Fibroblast of skin of left quadriceps (primary cell): ENCODE data around the gene ARID5B.

Experiments used
- DNase-seq, 2 experiments: peaks; one replicate each; pipeline ENCODE4 v3.0.0-alpha.2; 2013; ENCODE audit warnings: low read depth in 2 of 2

ARID5B gene

GRCh38 chr10:62095181-62096122 lies 194.0 kb downstream of the ARID5B start:
- DNase-seq: peak; percentile 79

GRCh38 chr10:62096256-62096933 lies 194.9 kb downstream of the ARID5B start:
- no peak for DNase-seq

GRCh38 chr10:62098278-62099121 lies 197.0 kb downstream of the ARID5B start:
- DNase-seq: no peak

GRCh38 chr10:62099299-62099698 lies 197.8 kb downstream of the ARID5B start:
- no peak for DNase-seq

- DNase-seq: no peak
These were observed 202.4 kb downstream of the ARID5B start for GRCh38 chr10:62103857-62104256.

- DNase-seq: no peak
These were observed 205.5 kb downstream of the ARID5B start for GRCh38 chr10:62106929-62107519.

- no peak for DNase-seq
These were observed 207.5 kb downstream of the ARID5B start for GRCh38 chr10:62108759-62109586.

- DNase-seq: no peak
These were observed 208.2 kb downstream of the ARID5B start for GRCh38 chr10:62109587-62110293.

- no peak for DNase-seq
These were observed 210.8 kb downstream of the ARID5B start for GRCh38 chr10:62112300-62112699.

GRCh38 chr10:62112963-62113362 lies 211.5 kb downstream of the ARID5B start:
- DNase-seq: no peak

- DNase-seq: no peak
These were observed 212.2 kb downstream of the ARID5B start for GRCh38 chr10:62113680-62114079.

- DNase-seq: no peak
These were observed 213.8 kb downstream of the ARID5B start for GRCh38 chr10:62115321-62115720.

GRCh38 chr10:62115842-62116241 lies 214.3 kb downstream of the ARID5B start:
- DNase-seq: no peak

GRCh38 chr10:62116896-62117295 lies 215.4 kb downstream of the ARID5B start:
- no peak for DNase-seq

GRCh38 chr10:62121187-62121530 lies 219.7 kb downstream of the ARID5B start:
- DNase-seq: no peak

GRCh38 chr10:62127975-62128374 lies 226.5 kb downstream of the ARID5B start:
- DNase-seq: no peak

GRCh38 chr10:62130948-62131347 lies 229.4 kb downstream of the ARID5B start:
- peak; percentile 76 for DNase-seq

- DNase-seq: no peak
These were observed 230.2 kb downstream of the ARID5B start for GRCh38 chr10:62131724-62132123.

- no peak for DNase-seq
These were observed 232.1 kb downstream of the ARID5B start for GRCh38 chr10:62133618-62134017.

- peak; percentile 37 to 56 for DNase-seq
These were observed 235.4 kb downstream of the ARID5B start for GRCh38 chr10:62136931-62137330.
